Adipocyte (in vitro differentiated cells): ENCODE results near the gene RAB24.

Source experiments
- DNase-seq: peaks from one replicate; pipeline ENCODE4 v3.0.0-alpha.2; 2015; ENCODE audit warnings: low read depth
- H3K27me3 ChIP-seq: replicated peaks from 2 replicates; pipeline ENCODE4 v1.7.0; 2013; ENCODE audit warnings: mild to moderate bottlenecking, low read length, moderate library complexity; ENCODE audit not compliant: control insufficient read depth, insufficient read depth
- H3K36me3 ChIP-seq: 2 replicates; pipeline ENCODE4 v1.7.0; 2013; ENCODE audit warnings: low read length, mild to moderate bottlenecking, moderate library complexity; ENCODE audit not compliant: control insufficient read depth, insufficient read depth, severe bottlenecking
- H3K4me1 ChIP-seq: 2 replicates; pipeline ENCODE4 v1.7.0; 2013; ENCODE audit warnings: mild to moderate bottlenecking, low read length, moderate library complexity; ENCODE audit not compliant: control insufficient read depth, insufficient read depth
- H3K4me3 ChIP-seq: 2 replicates; pipeline ENCODE4 v1.7.0; 2013; ENCODE audit warnings: mild to moderate bottlenecking, low read length, moderate library complexity
- H3K9ac ChIP-seq: 2 replicates; pipeline ENCODE4 v1.7.0; 2013; ENCODE audit warnings: mild to moderate bottlenecking, low read length, moderate library complexity
- H3K9me3 ChIP-seq: 2 replicates; pipeline ENCODE4 v1.7.0; 2013; ENCODE audit warnings: mild to moderate bottlenecking, low read length, moderate library complexity; ENCODE audit not compliant: control insufficient read depth

The RAB24 gene

DNA sequence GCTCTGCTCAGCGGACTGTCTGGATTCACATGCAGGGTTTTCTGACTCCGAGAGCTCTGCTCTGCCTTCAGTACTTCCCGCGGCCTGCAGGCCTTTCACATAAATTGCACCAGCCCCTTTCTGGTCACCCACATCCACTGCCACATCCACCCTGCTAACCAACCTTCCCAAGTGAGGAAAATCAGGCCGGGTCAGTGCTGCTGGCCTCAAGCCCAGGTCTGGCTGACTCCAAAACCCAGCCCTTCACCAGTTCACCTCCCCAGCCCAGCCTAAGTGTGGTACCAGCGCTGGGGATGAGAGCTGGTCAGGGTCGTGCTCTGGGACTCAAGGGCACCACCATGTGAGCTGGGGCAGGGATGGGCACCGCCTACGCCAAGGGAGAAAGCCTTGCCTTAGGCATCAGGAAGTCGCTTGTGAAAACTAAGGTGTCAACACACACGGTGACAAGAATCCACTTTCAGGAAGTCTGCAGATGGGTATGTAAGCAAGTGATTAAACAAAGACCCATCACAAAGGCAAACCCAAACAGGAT lies 35.7 kb upstream of the RAB24 start:
- Histone ChIP-seq H3K9me3 (no peaks in the 10 kb centered on the region), H3K4me3 (no peak overlapping the region), H3K27me3 (no peaks in the 10 kb centered on the region), H3K36me3 (peaks cover 70% of the 10 kb centered on the region), H3K9ac (no peak overlapping the region), H3K4me1 (no peaks in the 10 kb centered on the region)
- DNase-seq: no peak

- no peak overlapping the region for H3K9ac ChIP-seq
- peaks cover 76% of the 10 kb centered on the region for H3K36me3 ChIP-seq
- no peaks in the 10 kb centered on the region for H3K27me3 ChIP-seq
- H3K4me1 ChIP-seq: no peaks in the 10 kb centered on the region
- H3K9me3 ChIP-seq: no peaks in the 10 kb centered on the region
- H3K4me3 ChIP-seq: no peak overlapping the region
- no peak for DNase-seq
Measured at GRCh38 chr5:177338251-177339106, 35.0 kb upstream of the RAB24 start.

DNA sequence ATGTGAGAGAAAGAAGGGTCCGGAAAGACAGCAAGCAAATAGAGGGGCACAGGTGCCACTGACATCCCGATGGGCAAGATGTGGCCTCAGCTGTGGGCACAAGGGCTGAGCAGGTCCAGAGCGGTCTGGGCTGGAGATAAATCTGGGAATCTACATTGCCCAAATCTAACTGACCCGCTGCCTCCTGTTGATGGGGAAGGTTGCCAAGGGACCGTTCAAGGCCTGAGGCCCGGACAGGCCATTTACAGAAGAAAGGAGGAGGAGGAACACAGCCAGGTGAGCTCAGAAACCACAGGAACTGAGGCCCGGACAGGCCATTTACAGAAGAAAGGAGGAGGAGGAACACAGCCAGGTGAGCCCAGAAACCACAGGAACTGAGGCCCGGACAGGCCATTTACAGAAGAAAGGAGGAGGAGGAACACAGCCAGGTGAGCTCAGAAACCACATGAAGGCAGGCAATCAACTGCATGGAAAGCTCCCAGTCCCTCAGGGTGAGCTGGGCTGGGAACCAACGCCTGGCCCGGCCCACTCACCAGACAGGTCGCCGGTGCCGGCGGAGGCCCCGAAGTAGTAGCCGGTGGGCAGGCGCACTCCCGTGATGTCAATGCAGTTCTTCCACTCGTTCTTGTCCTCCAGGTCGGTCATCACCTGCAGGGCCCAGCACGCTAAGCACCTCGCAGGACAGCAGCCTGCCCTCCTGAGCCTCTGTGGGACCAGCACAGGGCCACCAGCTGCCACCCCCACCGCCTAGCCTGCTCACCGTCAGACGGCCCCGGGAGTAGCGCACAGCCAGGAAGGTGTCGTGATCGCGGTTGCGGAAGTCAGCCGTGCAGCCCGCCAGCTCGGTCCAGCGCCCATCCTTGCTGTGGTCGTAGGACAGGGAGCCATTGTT lies 33.3 kb upstream of the RAB24 start:
- Histone ChIP-seq H3K36me3 (peaks cover 84% of the 10 kb centered on the region), H3K27me3 (no peaks in the 10 kb centered on the region), H3K9ac (no peak overlapping the region), H3K4me1 (no peaks in the 10 kb centered on the region), H3K4me3 (no peak overlapping the region), H3K9me3 (no peaks in the 10 kb centered on the region)
- no peak for DNase-seq

- H3K9me3 ChIP-seq: no peaks in the 10 kb centered on the region
- H3K4me1 ChIP-seq: no peaks in the 10 kb centered on the region
- H3K27me3 ChIP-seq: no peaks in the 10 kb centered on the region
- H3K9ac ChIP-seq: no peak overlapping the region
- no peak overlapping the region for H3K4me3 ChIP-seq
- peak; percentile 14 for DNase-seq
- peaks cover 84% of the 10 kb centered on the region for H3K36me3 ChIP-seq
Measured at GRCh38 chr5:177336112-177336511, 32.6 kb upstream of the RAB24 start.

GRCh38 chr5:177335701-177336065 lies 32.2 kb upstream of the RAB24 start:
- peaks cover 85% of the 10 kb centered on the region for H3K36me3 ChIP-seq
- H3K9me3 ChIP-seq: no peaks in the 10 kb centered on the region
- H3K9ac ChIP-seq: no peak overlapping the region
- no peaks in the 10 kb centered on the region for H3K27me3 ChIP-seq
- H3K4me3 ChIP-seq: no peak overlapping the region
- no peak for DNase-seq
- no peaks in the 10 kb centered on the region for H3K4me1 ChIP-seq

GRCh38 chr5:177334781-177335700 lies 31.5 kb upstream of the RAB24 start:
- no peak for DNase-seq
- Histone ChIP-seq H3K27me3 (no peaks in the 10 kb centered on the region), H3K9ac (no peak overlapping the region), H3K4me3 (no peak overlapping the region), H3K4me1 (no peaks in the 10 kb centered on the region), H3K9me3 (no peaks in the 10 kb centered on the region), H3K36me3 (peaks cover 91% of the 10 kb centered on the region)

DNA sequence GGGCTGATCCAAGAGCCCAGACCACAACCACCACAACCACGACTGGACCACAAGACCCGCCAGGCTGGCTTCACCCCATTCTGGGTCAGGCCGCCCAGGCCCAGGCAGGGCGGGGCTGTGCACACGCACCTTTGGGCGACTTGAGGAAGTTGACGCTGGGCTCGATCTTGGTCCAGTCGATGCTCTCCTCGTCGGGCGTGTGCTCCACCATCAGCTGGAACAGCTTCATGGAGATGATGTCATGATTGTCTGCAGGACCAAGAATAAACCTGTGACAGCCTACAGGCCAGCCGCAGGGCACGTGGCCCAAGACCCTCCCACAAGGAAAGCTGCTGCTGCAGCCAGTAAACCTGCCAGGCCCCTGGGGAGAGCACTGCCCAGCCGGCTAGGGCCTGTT lies 30.6 kb upstream of the RAB24 start:
- H3K9ac ChIP-seq: no peak overlapping the region
- H3K9me3 ChIP-seq: no peaks in the 10 kb centered on the region
- H3K36me3 ChIP-seq: peaks cover 91% of the 10 kb centered on the region
- DNase-seq: no peak
- H3K4me1 ChIP-seq: no peaks in the 10 kb centered on the region
- H3K4me3 ChIP-seq: no peak overlapping the region
- H3K27me3 ChIP-seq: no peaks in the 10 kb centered on the region

DNA sequence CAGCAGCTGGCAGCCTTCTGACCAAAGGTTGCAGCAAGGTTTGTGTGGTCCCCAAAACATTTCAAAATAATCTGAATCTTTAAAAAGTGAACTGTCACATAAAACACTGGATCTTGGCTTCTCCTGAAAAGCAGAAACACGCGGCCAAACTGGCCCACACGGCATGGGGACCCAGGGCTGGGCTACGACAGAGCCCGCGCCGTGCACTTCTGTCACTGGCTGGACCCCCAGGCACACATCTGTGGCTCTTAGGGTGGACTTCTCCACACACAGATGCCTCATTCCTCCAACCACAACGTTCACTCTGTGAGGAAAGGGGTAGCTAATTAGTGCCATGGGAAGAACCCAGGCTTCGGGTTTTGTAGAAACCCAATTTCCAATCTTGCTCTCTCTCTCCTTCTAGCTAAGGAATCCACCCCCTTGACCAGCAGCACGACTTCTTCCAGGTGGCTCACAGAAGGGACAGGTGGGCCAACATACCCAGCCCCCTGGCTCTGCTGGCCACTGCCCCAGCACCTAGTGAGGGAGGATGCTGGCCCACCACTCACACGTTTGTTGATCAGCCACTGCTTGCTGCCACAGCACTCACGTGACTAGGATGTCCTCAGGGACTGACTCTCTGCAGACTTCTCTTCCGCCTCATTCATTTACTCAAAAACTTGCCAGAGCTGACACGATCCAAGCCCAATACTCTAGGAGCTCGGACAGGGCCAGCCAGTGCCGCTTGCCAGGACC lies 30.1 kb upstream of the RAB24 start:
- no peaks in the 10 kb centered on the region for H3K4me1 ChIP-seq
- DNase-seq: no peak
- H3K36me3 ChIP-seq: peaks cover 86% of the 10 kb centered on the region
- H3K9ac ChIP-seq: no peak overlapping the region
- H3K27me3 ChIP-seq: no peaks in the 10 kb centered on the region
- H3K4me3 ChIP-seq: no peak overlapping the region
- no peaks in the 10 kb centered on the region for H3K9me3 ChIP-seq

- no peak for DNase-seq
- peaks cover 81% of the 10 kb centered on the region for H3K36me3 ChIP-seq
- no peak overlapping the region for H3K9ac ChIP-seq
- H3K9me3 ChIP-seq: no peaks in the 10 kb centered on the region
- no peak overlapping the region for H3K4me3 ChIP-seq
- peaks cover 3% of the 10 kb centered on the region for H3K4me1 ChIP-seq
- no peaks in the 10 kb centered on the region for H3K27me3 ChIP-seq
Measured at GRCh38 chr5:177332896-177333260, 29.4 kb upstream of the RAB24 start.
